Caki2 (cell line): ENCODE measurements around the gene XAB2. TPM values are rescaled to one million over a fixed set of nuclear protein-coding genes. Genes with fewer than 3 reads are reported as not detected.
A peak's percentile ranks its signal among the peaks of the same experiment; 100 is the strongest.
"Not testable (repeated sequence)": the region's sequence is repeated elsewhere in the genome, so short reads cannot be mapped to it uniquely, and the experiment has no call there.

Experiments used
- DNase-seq: peaks from one replicate; pipeline ENCODE4 v3.0.0-alpha.2; 2015; ENCODE audit warnings: low read depth
- in situ Hi-C: cut with HindIII; loops from 2 replicates; pipeline ENCODE4 v1.10.0; 2016; ENCODE audit warnings: low sequenced_read_pairs, low pct_unique_long_range_greater_than_20kb, mixed read lengths
- total RNA-seq: library from RNA; depleted of rRNA; stranded (reverse); fragments of >200 nt; shearing (Covaris generic); gene quantifications from 2 replicates; pipeline ENCODE4 v1.2.3, GENCODE V29; 2014; ENCODE audit warnings: low replicate concordance; rRNA removed

XAB2 gene
- total RNA-seq, 1 experiment from 2014 or later = 29.7 TPM

GRCh38 chr19:7602240-7602934 is 27.0 kb downstream of the XAB2 start:
- DNase-seq = no peak
- in situ Hi-C loops = no loop called here

DNA sequence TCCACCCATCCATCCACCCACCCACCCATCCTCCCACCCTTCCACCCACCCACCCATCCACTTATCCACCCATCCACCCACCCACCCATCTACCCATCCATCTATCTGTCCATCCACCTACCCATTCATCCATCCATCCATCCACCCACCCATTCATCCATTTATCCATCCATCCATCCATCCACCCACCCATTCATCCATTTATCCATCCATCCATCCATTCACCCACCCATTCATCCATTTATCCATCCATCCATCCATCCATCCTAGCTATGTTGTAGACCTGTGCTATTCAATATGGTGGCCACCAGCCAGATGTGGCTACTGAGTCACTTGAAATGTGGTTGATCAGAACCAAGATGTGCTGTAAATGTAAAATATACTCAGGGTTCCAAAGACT is 28.6 kb downstream of the XAB2 start:
- in situ Hi-C loops = no loop called here
- no peak for DNase-seq

GRCh38 chr19:7598180-7598579 is 31.2 kb downstream of the XAB2 start:
- DNase-seq = no peak
- in situ Hi-C loops = no loop called here

DNA sequence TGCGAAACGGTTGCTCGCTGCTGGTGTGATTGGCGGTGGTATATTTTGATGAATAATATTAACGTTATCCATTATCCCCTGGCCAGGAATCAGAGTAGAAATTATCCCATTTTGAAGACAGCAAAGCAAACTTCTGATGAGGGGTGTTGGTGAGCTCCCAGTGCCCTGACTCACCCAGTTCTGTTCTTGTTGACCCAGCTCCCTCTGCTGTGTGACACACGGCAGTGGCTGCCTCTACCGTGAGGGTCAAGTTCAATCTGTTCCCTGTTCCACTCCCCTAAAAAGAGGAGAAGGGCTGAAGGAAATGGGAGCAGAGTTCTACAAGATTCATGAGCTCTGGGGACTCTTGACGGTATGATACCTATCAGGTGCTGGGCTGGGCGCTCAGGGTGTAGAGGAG is 31.7 kb downstream of the XAB2 start:
- in situ Hi-C loops = no loop called here
- DNase-seq = no peak

DNA sequence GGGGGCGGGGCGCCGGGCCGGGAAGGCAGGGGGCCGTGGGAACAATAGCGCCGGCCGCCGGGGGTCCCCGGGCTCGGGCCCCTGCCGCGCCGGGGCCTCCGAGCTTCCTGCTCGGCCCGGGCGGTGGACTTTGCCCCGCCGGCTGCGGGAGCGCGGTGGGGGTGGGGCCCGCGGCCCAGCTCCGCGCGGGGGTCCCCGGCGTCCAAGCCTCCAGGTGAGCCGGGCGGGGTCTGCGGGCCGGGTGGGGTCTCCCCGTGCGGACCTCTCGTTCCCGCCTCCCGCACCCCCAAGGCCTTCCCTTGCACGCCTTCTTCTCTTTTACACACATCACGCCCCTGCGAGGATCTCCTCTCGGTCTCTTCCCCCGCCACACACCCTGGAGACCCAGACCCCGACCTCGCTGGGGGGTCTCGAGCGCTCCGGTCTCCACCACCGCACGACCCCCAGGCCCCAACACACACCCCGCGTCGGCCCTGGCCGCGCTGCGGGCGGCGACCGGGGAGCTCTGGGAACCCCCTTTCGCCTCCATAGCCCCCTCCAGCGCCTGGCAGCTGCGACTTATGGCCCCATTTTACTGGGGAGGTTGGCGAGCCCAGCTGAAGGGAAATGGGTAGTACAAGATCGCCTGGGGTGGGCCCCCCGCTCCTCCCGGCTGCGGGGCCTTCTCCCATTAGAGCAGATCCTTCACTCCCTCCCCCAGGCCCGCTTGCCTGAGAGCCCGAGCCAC is 33.0 kb downstream of the XAB2 start:
- DNase-seq = no peak
- in situ Hi-C loops = no loop called here

DNA sequence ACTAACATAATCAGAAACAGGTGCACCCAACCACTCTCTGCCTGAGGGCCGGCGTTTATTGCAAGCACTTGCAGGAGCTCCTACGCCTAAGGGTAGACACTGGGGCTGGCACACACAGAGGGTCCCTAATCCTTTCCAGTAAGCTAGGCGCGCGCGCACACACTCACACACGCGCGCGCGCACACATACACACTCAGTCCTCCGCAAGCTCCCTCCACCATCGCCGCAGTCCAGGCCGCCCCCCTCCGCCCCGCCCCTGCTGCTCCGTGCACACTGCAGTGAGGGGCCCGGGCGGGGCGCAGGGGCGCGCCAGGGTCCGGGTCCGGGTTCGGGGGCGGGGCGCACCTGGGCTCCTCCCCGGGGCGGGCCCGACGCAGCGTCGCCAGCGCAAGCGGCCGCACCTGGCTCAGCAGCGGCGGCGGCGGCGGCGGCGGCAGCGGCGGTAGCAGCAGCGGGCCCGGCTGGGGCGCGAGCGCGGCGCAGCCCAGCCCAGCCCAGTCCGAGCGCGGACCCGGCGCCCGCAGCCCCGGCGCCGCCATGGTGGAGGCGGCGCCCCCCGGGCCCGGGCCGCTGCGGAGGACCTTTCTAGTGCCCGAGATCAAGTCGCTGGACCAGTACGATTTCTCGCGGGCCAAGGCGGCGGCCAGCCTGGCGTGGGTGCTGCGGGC is 33.7 kb downstream of the XAB2 start, which contains the start of gene CAMSAP3:
Gene CAMSAP3 (plus strand): TSS at position 398 of the 668 bp plus-strand sequence. CDS start 140 bp downstream, at position 538.
- in situ Hi-C loops = no loop called here
- peak; percentile 21 for DNase-seq

DNA sequence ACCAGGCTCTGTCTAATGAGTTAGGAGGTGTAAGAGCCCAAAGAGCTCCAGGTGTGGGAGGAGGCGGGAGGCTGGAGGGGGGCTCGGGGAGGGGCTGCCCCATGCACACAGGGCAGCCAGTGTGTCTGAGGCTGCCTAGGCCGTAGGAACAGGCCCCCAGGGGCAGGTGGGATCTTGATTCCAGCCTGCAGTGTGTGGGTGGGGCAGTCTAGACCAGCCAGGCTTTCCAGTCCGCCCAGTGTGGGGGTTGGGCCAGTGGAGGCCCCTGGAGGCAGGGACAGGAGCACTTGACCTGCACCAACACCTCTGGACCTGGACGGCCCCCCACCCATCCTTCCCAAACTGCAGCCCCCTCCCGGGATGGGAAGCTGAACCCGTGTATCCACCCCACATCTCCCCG is 39.1 kb downstream of the XAB2 start:
- in situ Hi-C loops = no loop called here

DNA sequence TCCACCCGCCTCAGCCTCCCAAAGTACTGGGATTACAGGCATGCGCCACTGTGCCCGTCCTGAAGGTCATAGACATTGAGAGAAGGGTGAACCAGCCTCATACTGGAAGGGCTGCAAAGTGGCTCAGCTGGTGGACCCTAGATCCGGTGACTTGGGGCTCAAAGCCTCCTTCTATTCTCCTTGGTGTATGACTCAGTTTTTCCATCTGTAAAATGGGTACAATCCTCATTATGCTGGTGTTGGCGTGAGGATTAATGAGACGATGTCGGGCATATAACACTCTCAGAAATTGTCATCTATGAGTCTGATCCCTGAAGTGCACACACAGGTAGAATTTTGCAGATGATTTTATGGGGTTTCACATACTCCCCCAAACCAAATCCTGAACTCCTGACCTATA is 39.5 kb downstream of the XAB2 start:
- in situ Hi-C loops = no loop called here
- DNase-seq = no peak

More for the DNA sequence above, 39.1 kb downstream of the XAB2 start:
- DNase-seq = no peak

DNA sequence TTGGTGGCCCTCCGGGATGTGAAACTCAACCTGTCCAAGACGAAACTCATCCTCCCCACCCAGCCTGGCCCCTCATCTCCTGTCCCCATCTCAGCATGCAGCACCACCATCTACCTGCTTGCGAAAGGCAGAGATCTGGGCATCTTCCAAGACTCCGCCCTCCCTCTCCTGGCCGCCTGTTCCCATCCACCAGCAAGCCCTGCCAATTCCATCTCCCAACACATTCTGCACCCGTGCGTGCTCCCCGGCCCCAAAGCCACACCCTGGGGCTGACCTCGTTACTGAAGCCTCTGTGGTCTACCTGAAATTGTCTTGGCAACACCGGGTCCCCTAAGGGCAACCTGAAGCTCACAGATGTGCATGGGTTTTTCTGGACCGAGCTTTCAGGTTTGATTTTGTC is 46.9 kb downstream of the XAB2 start:
- in situ Hi-C loops = no loop called here
- DNase-seq = no peak

GRCh38 chr19:7579182-7579581 is 50.2 kb downstream of the XAB2 start:
- in situ Hi-C loops = no loop called here
- DNase-seq = no peak

DNA sequence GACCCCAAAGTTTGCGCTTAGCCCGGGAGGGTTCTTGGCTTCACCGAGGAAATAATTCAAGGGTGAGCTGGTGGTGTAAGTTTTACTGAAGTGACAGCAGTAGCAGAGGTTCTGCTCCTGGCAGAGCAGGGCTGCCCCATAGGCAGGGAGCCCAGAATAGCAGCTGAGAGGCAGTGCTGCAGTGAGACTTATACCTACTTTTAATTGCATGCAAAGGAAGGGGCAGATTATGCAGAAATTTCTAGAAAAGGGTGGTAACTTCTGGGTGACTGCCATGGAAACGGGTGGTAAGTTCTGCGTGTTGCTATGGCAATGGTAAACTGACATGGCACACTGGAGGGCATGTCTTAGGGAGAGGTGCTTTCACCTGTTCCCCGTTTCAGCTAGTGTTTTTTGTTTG is 51.2 kb downstream of the XAB2 start:
- in situ Hi-C loops = no loop called here
- no peak for DNase-seq

- in situ Hi-C loops, DNase-seq: not testable (repeated sequence)
Measured at GRCh38 chr19:7577422-7577821, 51.9 kb downstream of the XAB2 start.

GRCh38 chr19:7575434-7576040 is 53.8 kb downstream of the XAB2 start:
- in situ Hi-C loops = no loop called here
- DNase-seq = no peak

DNA sequence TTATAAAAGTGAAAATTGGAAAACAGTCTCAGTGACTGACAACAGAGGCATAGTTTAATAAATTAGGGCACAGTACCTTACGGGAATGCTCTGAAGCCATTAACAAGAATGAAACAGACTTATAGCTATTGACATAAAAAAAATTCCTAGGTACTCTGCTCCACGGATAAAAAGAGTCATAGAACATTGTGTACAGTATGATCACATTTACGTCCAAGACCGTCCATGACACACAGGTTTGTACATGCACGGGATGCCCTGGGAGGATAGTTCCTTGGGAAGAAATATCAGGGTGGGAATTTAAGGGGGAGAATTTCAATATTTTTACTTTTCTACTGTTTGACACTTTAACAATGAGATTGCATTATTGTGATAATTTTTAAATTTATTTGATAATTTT is 58.6 kb downstream of the XAB2 start:
- in situ Hi-C loops = no loop called here
- DNase-seq = no peak

Other genes with a start within 250 kb of the XAB2 start
- gene PEX11G, start 140.5 kb downstream of the XAB2 start, total RNA-seq = 4.7 and 9.1 TPM in 2 replicates
- gene ZNF358, start 113.4 kb downstream of the XAB2 start, total RNA-seq = 22.9 and 33.6 TPM in 2 replicates
- gene MCOLN1, start 106.9 kb downstream of the XAB2 start, total RNA-seq = 0.61 and 3.2 TPM in 2 replicates
- gene PNPLA6, start 93.8 kb downstream of the XAB2 start, total RNA-seq = 38.0 and 39.4 TPM in 2 replicates
- gene CAMSAP3, start 33.7 kb downstream of the XAB2 start, total RNA-seq = 3.9 and 5.2 TPM in 2 replicates
- 42.7 and 45.1 TPM in 2 replicates for gene PET100, start 248 bp upstream of the XAB2 start, total RNA-seq
- gene PCP2, start 4.2 kb upstream of the XAB2 start, total RNA-seq = not detected in 2 replicates
- 7.1 and 14.5 TPM in 2 replicates for gene STXBP2, start 7.6 kb upstream of the XAB2 start, total RNA-seq
- not detected in 2 replicates for gene RETN, start 39.5 kb upstream of the XAB2 start, total RNA-seq
- gene MCEMP1, start 47.5 kb upstream of the XAB2 start, total RNA-seq = not detected in 2 replicates
- 83.3 and 104 TPM in 2 replicates for gene TRAPPC5, start 51.3 kb upstream of the XAB2 start, total RNA-seq
- not detected in 2 replicates for gene FCER2, start 72.6 kb upstream of the XAB2 start, total RNA-seq
- gene CLEC4G, start 102.6 kb upstream of the XAB2 start, total RNA-seq = not detected in 2 replicates
- not detected in 2 replicates for gene CD209, start 118.0 kb upstream of the XAB2 start, total RNA-seq
- not detected in 2 replicates for gene CLEC4M, start 133.7 kb upstream of the XAB2 start, total RNA-seq
- gene EVI5L, start 200.7 kb upstream of the XAB2 start, total RNA-seq = 2.9 and 10.7 TPM in 2 replicates
- 0.03 TPM in 1 of 2 replicates, not detected in the other for gene PRR36, start 244.8 kb upstream of the XAB2 start, total RNA-seq